Effector CD4-positive, alpha-beta T cell (primary cell): ENCODE results near the gene SAMD10.
A peak's percentile ranks its signal among the peaks of the same experiment; 100 is the strongest.
"Not testable (repeated sequence)": the region's sequence is repeated elsewhere in the genome, so short reads cannot be mapped to it uniquely, and the experiment has no call there.

Experiments used
- DNase-seq: peaks from one replicate; pipeline ENCODE4 v3.0.0-alpha.2; 2020

The SAMD10 gene

GRCh38 chr20:64000906-64001305 lies 21.5 kb upstream of the SAMD10 start:
- no peak for DNase-seq

GRCh38 chr20:63982937-63983336 lies 3.5 kb upstream of the SAMD10 start:
- no peak for DNase-seq

GRCh38 chr20:63980806-63981728 lies 1.6 kb upstream of the SAMD10 start, which contains the start of gene PRPF6:
Gene PRPF6 (plus strand): TSS chr20:63981132. CDS start chr20:63981246, 114 bp downstream.
- peak; percentile 93 for DNase-seq

- no peak for DNase-seq
These were observed 919 bp upstream of the SAMD10 start for GRCh38 chr20:63980317-63980805.

GRCh38 chr20:63979229-63979556 lies 249 bp downstream of the SAMD10 start:
- no peak for DNase-seq

GRCh38 chr20:63978319-63979228 lies 868 bp downstream of the SAMD10 start:
- DNase-seq, result no peak

- peak; percentile 38 for DNase-seq
These were observed 1.6 kb downstream of the SAMD10 start for GRCh38 chr20:63977739-63978276.

- DNase-seq, result no peak
These were observed 2.3 kb downstream of the SAMD10 start for GRCh38 chr20:63976980-63977738.

- not testable (repeated sequence) for DNase-seq
These were observed 2.9 kb downstream of the SAMD10 start for GRCh38 chr20:63976511-63976910.

- DNase-seq, result no peak
These were observed 4.8 kb downstream of the SAMD10 start for GRCh38 chr20:63974402-63975200.

- peak; percentile 78 for DNase-seq
These were observed 5.6 kb downstream of the SAMD10 start for GRCh38 chr20:63973636-63974401.

GRCh38 chr20:63973160-63973479 lies 6.3 kb downstream of the SAMD10 start:
- DNase-seq, result no peak

GRCh38 chr20:63972312-63973159 lies 6.9 kb downstream of the SAMD10 start:
- no peak for DNase-seq

- not testable (repeated sequence) for DNase-seq
These were observed 7.5 kb downstream of the SAMD10 start for GRCh38 chr20:63971960-63972311.

- DNase-seq, result no peak
These were observed 8.6 kb downstream of the SAMD10 start for GRCh38 chr20:63970714-63971431.

GRCh38 chr20:63969838-63970713 lies 9.4 kb downstream of the SAMD10 start, which contains the start of gene ZNF512B:
Gene ZNF512B (minus strand): TSS chr20:63969930. CDS start chr20:63967950, 1,980 bp downstream.
- peak; percentile 48 for DNase-seq

- no peak for DNase-seq
These were observed 10.3 kb downstream of the SAMD10 start for GRCh38 chr20:63968928-63969760.
